IPS DF 6.9 (cell line): Measurements from ENCODE around the gene EPN3.
A peak's percentile ranks its signal among the peaks of the same experiment; 100 is the strongest.

ENCODE experiments used
- DNase-seq: peaks from one replicate; pipeline ENCODE4 v3.0.0-alpha.2; 2013; ENCODE audit warnings: low read depth, low spot score
- H3K27ac ChIP-seq: one replicate; pipeline ENCODE4 v1.5.1; 2013; ENCODE audit warnings: low read length, control low read depth
- H3K27me3 ChIP-seq: 2 replicates; pipeline ENCODE4 v1.6.1; 2013; ENCODE audit warnings: mild to moderate bottlenecking, low read length; ENCODE audit not compliant: control insufficient read depth, insufficient read depth
- H3K36me3 ChIP-seq: 2 replicates; pipeline ENCODE4 v1.6.1; 2013; ENCODE audit warnings: low read length; ENCODE audit not compliant: control insufficient read depth, insufficient read depth
- H3K4me1 ChIP-seq: 2 replicates; pipeline ENCODE4 v1.6.1; 2013; ENCODE audit warnings: low read length; ENCODE audit not compliant: control insufficient read depth, insufficient read depth
- H3K4me3 ChIP-seq: 2 replicates; pipeline ENCODE4 v1.5.1; 2013; ENCODE audit warnings: mild to moderate bottlenecking, low read length
- H3K9me3 ChIP-seq: 2 replicates; pipeline ENCODE4 v1.6.1; 2013; ENCODE audit warnings: low read length, inconsistent platforms; ENCODE audit not compliant: control insufficient read depth, insufficient read depth
- WGBS: extraction: QIAGEN DNeasy Blood & Tissue Kit; methylation state at CpG from one replicate; pipeline ENCODE4 v1.1.7; 2013; ENCODE audit warnings: mixed read lengths, missing lambda C conversion rate; ENCODE audit not compliant: insufficient read length, insufficient coverage; 5-methylcytosine and 5-hydroxymethylcytosine counted together

EPN3 gene

GRCh38 chr17:50534979-50535326 is 2.4 kb downstream of the EPN3 start:
- no peaks in the 10 kb centered on the region for H3K27me3 ChIP-seq
- WGBS, result no CpG with 5 or more reads among the region's 2 CpGs
- DNase-seq, result no peak
- H3K4me3 ChIP-seq, result no peak overlapping the region
- H3K9me3 ChIP-seq, result no peaks in the 10 kb centered on the region
- H3K36me3 ChIP-seq, result peaks cover 4% of the 10 kb centered on the region; the same call in 1 of the 2 replicates
- peaks cover 3% of the 10 kb centered on the region for H3K4me1 ChIP-seq
- H3K27ac ChIP-seq, result no peak overlapping the region

GRCh38 chr17:50535407-50535806 is 2.9 kb downstream of the EPN3 start:
- Histone ChIP-seq H3K9me3 (no peaks in the 10 kb centered on the region), H3K4me1 (peaks cover 3% of the 10 kb centered on the region), H3K36me3 (peaks cover 4% of the 10 kb centered on the region; the same call in 1 of the 2 replicates), H3K4me3 (no peak overlapping the region), H3K27ac (no peak overlapping the region), H3K27me3 (no peaks in the 10 kb centered on the region)
- no CpG with 5 or more reads among the region's 7 CpGs for WGBS
- no peak for DNase-seq

GRCh38 chr17:50536683-50537646 is 4.4 kb downstream of the EPN3 start:
- Histone ChIP-seq H3K9me3 (no peaks in the 10 kb centered on the region), H3K36me3 (peaks cover 4% of the 10 kb centered on the region; the same call in 1 of the 2 replicates), H3K27me3 (no peaks in the 10 kb centered on the region), H3K4me1 (peaks cover 3% of the 10 kb centered on the region), H3K27ac (no peak overlapping the region), H3K4me3 (no peak overlapping the region)
- no peak for DNase-seq
- no CpG with 5 or more reads among the region's 45 CpGs for WGBS

- DNase-seq, result no peak
- peaks cover 5% of the 10 kb centered on the region for H3K4me1 ChIP-seq
- peaks cover 4% of the 10 kb centered on the region; the same call in 1 of the 2 replicates for H3K36me3 ChIP-seq
- H3K9me3 ChIP-seq, result no peaks in the 10 kb centered on the region
- WGBS, result no CpG with 5 or more reads among the region's 20 CpGs
- H3K4me3 ChIP-seq, result no peak overlapping the region
- no peak overlapping the region for H3K27ac ChIP-seq
- no peaks in the 10 kb centered on the region for H3K27me3 ChIP-seq
Observed at GRCh38 chr17:50537721-50538548, 5.4 kb downstream of the EPN3 start.

GRCh38 chr17:50538549-50539410 is 6.2 kb downstream of the EPN3 start:
- no peak overlapping the region for H3K4me3 ChIP-seq
- no peak overlapping the region for H3K27ac ChIP-seq
- no peaks in the 10 kb centered on the region for H3K9me3 ChIP-seq
- H3K27me3 ChIP-seq, result no peaks in the 10 kb centered on the region
- peaks cover 5% of the 10 kb centered on the region; the same call in 1 of the 2 replicates for H3K4me1 ChIP-seq
- no CpG with 5 or more reads among the region's 20 CpGs for WGBS
- no peak for DNase-seq
- peaks cover 4% of the 10 kb centered on the region; the same call in 1 of the 2 replicates for H3K36me3 ChIP-seq

GRCh38 chr17:50539762-50540559 is 7.4 kb downstream of the EPN3 start:
- WGBS, result no CpG with 5 or more reads among the region's 15 CpGs
- H3K27me3 ChIP-seq, result no peaks in the 10 kb centered on the region
- no peak for DNase-seq

DNA sequence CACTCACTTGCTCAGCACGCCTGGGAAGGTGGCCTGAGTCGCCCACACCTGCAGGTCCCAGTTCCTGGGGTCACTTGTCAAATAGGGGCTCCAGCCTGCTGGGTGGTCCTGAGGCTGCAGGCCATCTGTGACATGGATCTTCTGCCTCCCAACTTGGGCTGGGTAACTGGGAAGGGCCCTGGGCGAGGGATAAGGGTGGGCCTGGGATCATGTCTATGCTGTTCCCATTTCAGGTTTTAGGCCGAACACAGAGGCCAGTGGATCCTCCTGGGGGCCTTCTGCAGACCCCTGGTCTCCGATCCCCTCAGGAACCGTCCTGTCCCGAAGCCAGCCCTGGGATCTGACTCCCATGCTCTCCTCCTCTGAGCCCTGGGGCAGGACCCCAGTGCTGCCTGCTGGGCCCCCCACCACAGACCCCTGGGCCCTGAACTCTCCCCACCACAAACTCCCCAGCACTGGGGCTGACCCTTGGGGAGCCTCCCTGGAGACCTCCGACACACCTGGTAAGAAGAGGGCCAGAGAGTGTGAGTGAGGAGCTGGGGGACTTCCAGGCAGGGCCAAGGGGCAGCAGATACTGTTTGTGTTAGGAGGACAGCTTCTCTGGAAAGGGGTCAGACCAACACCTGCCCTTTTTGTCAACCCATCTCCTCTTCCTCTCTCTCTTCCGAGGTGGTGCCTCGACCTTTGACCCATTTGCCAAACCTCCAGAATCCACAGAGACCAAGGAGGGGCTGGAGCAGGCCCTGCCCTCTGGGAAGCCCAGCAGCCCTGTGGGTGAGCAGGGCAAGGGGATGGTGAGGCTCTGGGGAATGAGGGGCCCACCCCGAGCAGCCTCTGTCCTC is 8.2 kb downstream of the EPN3 start:
- no peak for DNase-seq
- WGBS, result no CpG with 5 or more reads among the region's 11 CpGs
- Histone ChIP-seq H3K4me1 (peaks cover 3% of the 10 kb centered on the region; the same call in 1 of the 2 replicates), H3K36me3 (peaks cover 4% of the 10 kb centered on the region; the same call in 1 of the 2 replicates), H3K4me3 (no peak overlapping the region), H3K9me3 (no peaks in the 10 kb centered on the region), H3K27me3 (no peaks in the 10 kb centered on the region), H3K27ac (no peak overlapping the region)

More at GRCh38 chr17:50539762-50540559, 7.4 kb downstream of the EPN3 start:
- Histone ChIP-seq H3K36me3 (peaks cover 4% of the 10 kb centered on the region; the same call in 1 of the 2 replicates), H3K4me3 (no peak overlapping the region), H3K4me1 (peaks cover 3% of the 10 kb centered on the region; the same call in 1 of the 2 replicates), H3K9me3 (no peaks in the 10 kb centered on the region), H3K27ac (no peak overlapping the region)

GRCh38 chr17:50541402-50541715 is 8.8 kb downstream of the EPN3 start:
- WGBS, result no CpG with 5 or more reads among the region's 9 CpGs
- Histone ChIP-seq H3K4me3 (peak overlapping the region; percentile 71; the same call in 1 of the 2 replicates), H3K4me1 (peaks cover 3% of the 10 kb centered on the region; the same call in 1 of the 2 replicates), H3K27me3 (no peaks in the 10 kb centered on the region), H3K27ac (no peak overlapping the region), H3K36me3 (peaks cover 4% of the 10 kb centered on the region; the same call in 1 of the 2 replicates), H3K9me3 (no peaks in the 10 kb centered on the region)
- DNase-seq, result no peak
